ENCODE measurements around the gene ROS1. TPM values are rescaled to one million over a fixed set of nuclear protein-coding genes. Genes with fewer than 3 reads are reported as not detected.
A peak's percentile ranks its signal among the peaks of the same experiment; 100 is the strongest.

Gene ROS1
- total RNA-seq, 6 experiments from 2014 or later: 0.07 to 0.12 (median 0.07) TPM; not detected in 3

DNA sequence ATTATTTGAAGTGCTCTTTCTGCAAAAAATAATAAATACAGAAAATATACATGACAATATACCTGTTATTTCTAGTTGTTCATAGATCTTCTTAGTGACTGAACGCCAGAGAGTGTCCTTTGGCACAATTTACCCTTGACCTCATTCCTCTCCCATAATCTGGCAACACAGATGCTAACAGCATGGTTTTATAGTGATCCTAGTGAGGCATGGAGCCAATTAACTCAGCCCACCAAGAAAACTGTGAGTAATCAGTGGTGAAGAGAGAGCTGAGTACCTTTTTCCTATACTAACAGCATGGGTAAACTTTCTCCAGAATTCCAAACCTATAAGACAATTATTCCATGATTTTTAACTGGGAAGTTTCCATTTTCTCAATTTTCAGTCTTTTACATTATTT is 99.3 kb downstream of the ROS1 start:
- TF ChIP-seq POLR2A (IDR thresholded peaks at IDR 0.05) (no peak), CTCF (IDR thresholded peaks at IDR 0.05) (no peak)
- no peaks in the 10 kb centered on the region for H3K9me3 ChIP-seq
- intact Hi-C loops (cut with DNase I): no loop called here

DNA sequence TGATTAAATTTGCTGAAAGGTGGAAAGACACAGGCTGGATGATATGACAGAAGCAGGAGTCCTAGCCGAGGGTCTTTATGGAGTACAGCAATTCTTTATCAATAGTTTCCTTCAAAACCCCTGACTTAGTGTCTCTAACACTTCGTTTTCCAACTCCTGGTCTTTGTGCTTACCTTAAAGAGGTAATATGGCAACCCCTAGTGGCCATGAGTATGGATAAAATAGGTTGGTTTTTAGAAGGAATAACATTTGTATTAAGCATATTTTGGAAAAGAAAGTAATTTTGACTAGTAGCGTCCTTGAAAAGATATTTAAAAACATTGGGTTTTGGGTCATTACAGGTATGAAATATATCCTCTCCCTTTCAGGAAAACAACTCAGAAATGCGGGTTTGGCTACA is 108.5 kb downstream of the ROS1 start:
- ATAC-seq: peak in 1 of 4 donors; percentile 27
- Histone ChIP-seq H3K9me3 (no peaks in the 10 kb centered on the region), H3K27ac (no peak overlapping the region), H3K4me1 (no peaks in the 10 kb centered on the region), H3K36me3 (no peaks in the 10 kb centered on the region), H3K27me3 (no peaks in the 10 kb centered on the region), H3K4me3 (no peak overlapping the region)
- TF ChIP-seq CTCF (IDR thresholded peaks at IDR 0.05) (peak in 3 of 4 donors; percentile 13 to 32 (median 17)), POLR2A (IDR thresholded peaks at IDR 0.05) (no peak)
- WGBS (ENCODE audit: insufficient coverage, low coverage, low lambda C conversion rate, missing lambda C conversion rate): 18% methylated on average over 4 of the region's 4 CpGs
- intact Hi-C loops (cut with DNase I): no loop called here
- DNase-seq: no peak

More for the DNA sequence above, 99.3 kb downstream of the ROS1 start:
- Histone ChIP-seq H3K36me3 (no peaks in the 10 kb centered on the region), H3K4me3 (no peak overlapping the region), H3K27me3 (no peaks in the 10 kb centered on the region), H3K4me1 (no peaks in the 10 kb centered on the region), H3K27ac (no peak overlapping the region)
- ATAC-seq (no peak), DNase-seq (no peak)
- whole genome bisulfite sequencing (ENCODE audit: insufficient coverage, low coverage, low lambda C conversion rate, missing lambda C conversion rate): 42% methylated on average over 1 of the region's 1 CpG

DNA sequence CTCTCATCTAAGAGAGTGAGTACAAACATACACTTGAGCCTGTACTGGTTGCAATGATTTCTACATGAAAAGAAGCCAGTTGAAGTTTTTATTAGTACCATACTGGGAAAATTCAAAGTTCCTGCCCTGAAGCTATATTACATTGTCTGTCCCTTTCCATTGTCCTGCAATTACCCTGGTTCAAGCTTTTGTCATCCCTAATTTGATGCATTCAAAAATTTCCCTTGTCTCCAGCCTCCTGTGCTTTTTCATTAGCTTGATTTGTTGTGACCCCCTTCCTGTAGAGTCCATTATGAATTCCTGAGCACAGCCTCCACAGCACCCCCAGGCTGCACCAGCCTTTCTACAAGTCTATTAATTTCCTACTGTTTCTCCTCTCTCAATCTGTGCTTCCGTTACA is 114.0 kb downstream of the ROS1 start:
- Histone ChIP-seq H3K27ac (no peak overlapping the region), H3K4me3 (no peak overlapping the region), H3K27me3 (no peaks in the 10 kb centered on the region), H3K36me3 (no peaks in the 10 kb centered on the region), H3K9me3 (no peaks in the 10 kb centered on the region), H3K4me1 (no peaks in the 10 kb centered on the region)
- no peak for ATAC-seq
- no peak for DNase-seq
- no peak for TF ChIP-seq CTCF (IDR thresholded peaks at IDR 0.05)
- no peak for TF ChIP-seq POLR2A (IDR thresholded peaks at IDR 0.05)
- WGBS (ENCODE audit: insufficient coverage, low coverage, low lambda C conversion rate, missing lambda C conversion rate): 86% methylated on average over 1 of the region's 1 CpG
- intact Hi-C loops (cut with DNase I): no loop called here

DNA sequence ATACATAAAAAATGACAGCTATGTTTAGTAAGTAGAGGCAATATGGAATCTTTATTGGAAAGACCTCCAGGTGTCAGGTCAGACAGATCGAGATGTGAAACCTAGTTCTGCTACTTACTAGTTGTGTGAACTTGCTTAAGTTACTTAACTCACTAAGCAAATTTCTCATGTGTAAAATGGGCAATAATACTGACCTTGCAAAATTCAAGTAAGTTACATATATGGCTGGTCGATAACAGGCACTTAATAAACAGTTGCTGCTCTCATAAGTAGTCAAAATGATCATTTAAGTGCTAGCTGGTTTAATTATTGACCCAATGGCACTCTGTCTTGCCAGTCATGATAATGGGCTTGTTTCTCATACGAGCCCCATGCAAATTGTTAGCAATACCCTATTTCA is 114.4 kb downstream of the ROS1 start:
- Histone ChIP-seq H3K27me3 (no peaks in the 10 kb centered on the region), H3K4me3 (no peak overlapping the region), H3K36me3 (no peaks in the 10 kb centered on the region), H3K9me3 (no peaks in the 10 kb centered on the region), H3K4me1 (no peaks in the 10 kb centered on the region), H3K27ac (no peak overlapping the region)
- DNase-seq: no peak
- TF ChIP-seq CTCF (IDR thresholded peaks at IDR 0.05) (no peak), POLR2A (IDR thresholded peaks at IDR 0.05) (no peak)
- 70% methylated on average over 3 of the region's 3 CpGs for WGBS (ENCODE audit: insufficient coverage, low coverage, low lambda C conversion rate, missing lambda C conversion rate)
- intact Hi-C loops (cut with DNase I): no loop called here
- no peak for ATAC-seq

DNA sequence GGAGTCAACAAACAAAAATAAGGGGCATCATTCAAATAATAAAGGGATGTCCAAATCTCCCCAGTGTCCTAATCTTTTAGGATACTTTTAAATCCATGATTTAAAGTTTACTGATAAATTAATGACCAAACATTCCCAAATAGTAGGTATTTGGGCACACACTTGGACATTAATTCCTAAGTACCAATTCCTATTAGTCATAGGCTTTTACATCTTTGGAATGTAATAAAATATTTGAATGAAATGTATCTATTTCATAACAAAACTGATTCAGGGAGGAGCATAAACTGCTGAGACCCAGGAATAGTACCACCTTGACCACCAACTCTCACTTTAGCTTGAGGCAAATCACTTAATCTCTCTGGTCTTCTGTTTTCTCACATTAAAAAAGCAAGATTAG is 116.1 kb downstream of the ROS1 start:
- H3K27ac ChIP-seq: no peak overlapping the region
- no peaks in the 10 kb centered on the region for H3K27me3 ChIP-seq
- H3K9me3 ChIP-seq: no peaks in the 10 kb centered on the region
- H3K36me3 ChIP-seq: no peaks in the 10 kb centered on the region
- no peak for ATAC-seq
- TF ChIP-seq CTCF (IDR thresholded peaks at IDR 0.05) (no peak), POLR2A (IDR thresholded peaks at IDR 0.05) (no peak)
- no peaks in the 10 kb centered on the region for H3K4me1 ChIP-seq
- no peak overlapping the region for H3K4me3 ChIP-seq
- DNase-seq: no peak
- intact Hi-C loops (cut with DNase I): no loop called here

All from right lobe of liver (tissue), 6 donors.